ENCODE results near the gene FYN.

Gene FYN

DNA sequence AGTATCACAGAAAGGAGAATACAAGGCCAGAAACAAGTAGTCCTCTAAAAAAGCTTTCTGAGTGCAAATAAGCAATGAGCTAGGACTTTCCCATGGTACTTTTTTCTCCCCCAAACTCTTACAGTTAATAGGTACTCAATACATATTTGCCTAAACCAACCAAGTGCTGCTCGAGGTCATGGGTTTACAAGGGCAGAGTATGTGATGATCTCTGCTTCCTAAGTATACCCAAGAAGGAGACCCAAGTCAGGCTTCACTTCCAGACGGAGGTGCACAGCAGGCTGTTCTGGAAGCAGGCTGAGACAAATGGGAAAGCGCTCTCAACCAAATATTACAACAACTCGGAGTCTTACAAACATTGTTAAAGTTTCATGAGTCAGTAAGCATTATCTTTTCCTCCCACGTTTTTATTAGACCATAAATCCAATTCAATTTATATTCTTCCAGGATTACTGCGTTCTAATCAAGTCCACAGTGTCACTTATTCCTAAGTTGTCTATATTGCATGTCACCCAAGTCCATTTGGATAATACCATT is 8.1 kb downstream of the FYN start:
- Histone ChIP-seq H3K36me3 (ENCODE audit: insufficient read depth, low read length) (peaks cover 3% of the 10 kb centered on the region; the same call in 1 of the 2 replicates), H3K27ac (no peak overlapping the region), H3K9ac (ENCODE audit: insufficient read length) (no peak overlapping the region), H3K9me3 (ENCODE audit: low read depth, low read length) (no peaks in the 10 kb centered on the region), H3K4me3 (no peak overlapping the region)
- TF ChIP-seq POLR2AphosphoS5 (IDR thresholded peaks at IDR 0.05; ENCODE audit: borderline replicate concordance, low read depth, low read length) (no peak), FOXP2 (optimal IDR thresholded peaks at IDR 0.05; ENCODE audit: control extremely low read depth, extremely low read length, insufficient read depth) (no peak), EZH2 (IDR thresholded peaks at IDR 0.05) (no peak)
- DNase-seq (ENCODE audit: low read depth, low spot score), result no peak

DNA sequence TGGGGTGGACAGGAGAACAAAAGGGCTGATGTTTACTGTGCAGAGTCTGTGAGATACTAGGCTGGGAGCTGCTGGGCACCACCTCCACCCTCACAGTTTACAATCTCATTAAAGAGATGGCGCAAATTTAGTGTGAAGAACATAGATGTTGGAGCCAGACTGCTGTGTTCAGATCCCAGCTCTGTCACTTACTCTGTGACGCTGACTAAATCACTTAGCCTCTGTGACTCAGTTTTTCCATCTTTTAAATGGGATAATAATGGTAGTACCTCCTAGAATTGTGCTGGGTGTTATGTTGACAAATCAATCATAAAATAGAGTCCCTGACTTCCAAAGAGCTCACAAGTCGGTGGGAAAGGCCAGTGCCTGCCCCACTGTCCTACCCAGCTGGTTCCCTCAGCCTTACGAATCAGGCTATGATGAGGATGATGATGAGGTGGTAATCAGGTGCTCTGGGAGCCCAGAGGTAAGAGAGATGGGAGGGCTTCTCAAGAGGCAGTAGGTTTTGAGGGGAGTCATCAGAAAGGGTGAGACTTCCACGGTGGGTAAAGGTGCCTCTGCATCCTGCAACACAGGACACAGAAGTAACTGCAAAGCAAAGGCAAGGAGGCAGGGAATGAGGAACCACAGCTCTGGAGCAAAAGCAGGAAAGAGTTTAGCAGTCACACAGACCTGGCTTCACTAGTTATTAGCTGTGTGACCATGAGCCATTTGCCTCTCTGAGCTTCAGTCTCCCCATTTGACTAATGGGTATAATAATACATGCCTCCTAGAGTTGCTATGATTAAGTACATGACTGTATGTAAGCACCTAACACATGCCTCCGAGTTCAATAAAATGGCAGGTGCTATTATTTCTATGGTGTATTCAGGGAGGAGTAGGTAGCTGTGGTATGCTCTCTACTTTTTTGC is 8.9 kb downstream of the FYN start:
- H3K36me3 ChIP-seq (ENCODE audit: insufficient read depth, low read length), result peaks cover 3% of the 10 kb centered on the region; the same call in 1 of the 2 replicates
- no peaks in the 10 kb centered on the region for H3K9me3 ChIP-seq (ENCODE audit: low read depth, low read length)
- H3K9ac ChIP-seq (ENCODE audit: insufficient read length), result no peak overlapping the region
- TF ChIP-seq FOXP2 (optimal IDR thresholded peaks at IDR 0.05; ENCODE audit: control extremely low read depth, extremely low read length, insufficient read depth) (no peak), EZH2 (IDR thresholded peaks at IDR 0.05) (no peak), POLR2AphosphoS5 (IDR thresholded peaks at IDR 0.05; ENCODE audit: borderline replicate concordance, low read depth, low read length) (no peak)
- DNase-seq (ENCODE audit: low read depth, low spot score), result no peak
- no peak overlapping the region for H3K27ac ChIP-seq
- H3K4me3 ChIP-seq, result no peak overlapping the region

DNA sequence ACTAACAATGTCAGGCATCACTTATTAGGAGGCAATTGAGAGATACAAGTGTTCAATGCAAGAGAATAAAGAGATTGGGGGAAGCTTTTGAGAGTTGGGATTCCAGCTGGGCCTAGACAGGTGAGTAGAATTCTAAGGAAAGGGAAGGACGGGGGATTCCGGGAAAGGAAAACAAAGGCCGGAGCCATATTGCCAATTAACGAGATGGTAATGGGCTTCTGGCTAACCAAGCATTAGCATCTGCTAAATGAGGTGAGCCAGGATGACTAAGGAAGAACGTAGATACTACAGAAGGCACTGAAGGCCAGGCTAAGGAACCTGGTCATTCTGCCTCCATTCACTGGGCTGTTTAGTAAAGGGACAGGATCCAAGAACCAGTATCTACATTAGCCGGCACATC is 10.5 kb downstream of the FYN start:
- H3K9ac ChIP-seq (ENCODE audit: insufficient read length), result no peak overlapping the region
- peaks cover 3% of the 10 kb centered on the region; the same call in 1 of the 2 replicates for H3K36me3 ChIP-seq (ENCODE audit: insufficient read depth, low read length)
- TF ChIP-seq EZH2 (IDR thresholded peaks at IDR 0.05), result no peak
- TF ChIP-seq FOXP2 (optimal IDR thresholded peaks at IDR 0.05; ENCODE audit: control extremely low read depth, extremely low read length, insufficient read depth), result no peak
- no peak for TF ChIP-seq POLR2AphosphoS5 (IDR thresholded peaks at IDR 0.05; ENCODE audit: borderline replicate concordance, low read depth, low read length)
- H3K4me3 ChIP-seq, result no peak overlapping the region
- H3K27ac ChIP-seq, result no peak overlapping the region
- DNase-seq (ENCODE audit: low read depth, low spot score), result no peak
- H3K9me3 ChIP-seq (ENCODE audit: low read depth, low read length), result no peaks in the 10 kb centered on the region

DNA sequence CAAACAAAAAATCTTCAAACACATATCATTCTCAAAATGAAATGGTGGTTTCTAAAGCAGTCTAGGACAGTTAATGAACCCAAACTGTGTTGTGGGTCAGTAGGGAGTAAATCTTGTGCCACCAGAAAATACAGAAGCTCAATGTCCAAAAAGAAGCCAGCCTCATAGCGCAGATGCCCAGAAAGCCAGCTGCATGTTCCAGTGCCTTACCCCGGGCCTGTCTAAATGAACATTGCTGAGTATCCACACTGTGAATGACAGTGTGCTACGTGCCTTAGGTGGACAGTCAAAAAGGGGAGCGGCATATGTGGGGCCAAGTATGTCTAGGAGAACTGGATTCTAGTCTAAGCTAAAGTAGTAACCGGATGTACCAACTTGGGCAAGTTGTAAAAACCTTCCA is 10.9 kb downstream of the FYN start:
- TF ChIP-seq EZH2 (IDR thresholded peaks at IDR 0.05) (no peak), POLR2AphosphoS5 (IDR thresholded peaks at IDR 0.05; ENCODE audit: borderline replicate concordance, low read depth, low read length) (no peak), FOXP2 (optimal IDR thresholded peaks at IDR 0.05; ENCODE audit: control extremely low read depth, extremely low read length, insufficient read depth) (no peak)
- no peak for DNase-seq (ENCODE audit: low read depth, low spot score)
- Histone ChIP-seq H3K27ac (no peak overlapping the region), H3K9ac (ENCODE audit: insufficient read length) (no peak overlapping the region), H3K4me3 (no peak overlapping the region), H3K9me3 (ENCODE audit: low read depth, low read length) (no peaks in the 10 kb centered on the region), H3K36me3 (ENCODE audit: insufficient read depth, low read length) (peaks cover 3% of the 10 kb centered on the region; the same call in 1 of the 2 replicates)

GRCh38 chr6:111861431-111861885 is 11.8 kb downstream of the FYN start:
- no peak for TF ChIP-seq EZH2 (IDR thresholded peaks at IDR 0.05)
- no peak for TF ChIP-seq POLR2AphosphoS5 (IDR thresholded peaks at IDR 0.05; ENCODE audit: borderline replicate concordance, low read depth, low read length)
- TF ChIP-seq FOXP2 (optimal IDR thresholded peaks at IDR 0.05; ENCODE audit: control extremely low read depth, extremely low read length, insufficient read depth), result no peak
- no peak for DNase-seq (ENCODE audit: low read depth, low spot score)
- Histone ChIP-seq H3K36me3 (ENCODE audit: insufficient read depth, low read length) (peaks cover 3% of the 10 kb centered on the region; the same call in 1 of the 2 replicates), H3K9ac (ENCODE audit: insufficient read length) (no peak overlapping the region), H3K4me3 (no peak overlapping the region), H3K27ac (no peak overlapping the region), H3K9me3 (ENCODE audit: low read depth, low read length) (no peaks in the 10 kb centered on the region)

- TF ChIP-seq POLR2AphosphoS5 (IDR thresholded peaks at IDR 0.05; ENCODE audit: borderline replicate concordance, low read depth, low read length), result no peak
- DNase-seq (ENCODE audit: low read depth, low spot score), result no peak
- H3K9me3 ChIP-seq (ENCODE audit: low read depth, low read length), result no peaks in the 10 kb centered on the region
- no peak overlapping the region for H3K9ac ChIP-seq (ENCODE audit: insufficient read length)
- no peaks in the 10 kb centered on the region for H3K36me3 ChIP-seq (ENCODE audit: insufficient read depth, low read length)
- no peak overlapping the region for H3K27ac ChIP-seq
- H3K4me3 ChIP-seq, result no peak overlapping the region
These were observed 14.9 kb downstream of the FYN start for GRCh38 chr6:111858347-111858746.

DNA sequence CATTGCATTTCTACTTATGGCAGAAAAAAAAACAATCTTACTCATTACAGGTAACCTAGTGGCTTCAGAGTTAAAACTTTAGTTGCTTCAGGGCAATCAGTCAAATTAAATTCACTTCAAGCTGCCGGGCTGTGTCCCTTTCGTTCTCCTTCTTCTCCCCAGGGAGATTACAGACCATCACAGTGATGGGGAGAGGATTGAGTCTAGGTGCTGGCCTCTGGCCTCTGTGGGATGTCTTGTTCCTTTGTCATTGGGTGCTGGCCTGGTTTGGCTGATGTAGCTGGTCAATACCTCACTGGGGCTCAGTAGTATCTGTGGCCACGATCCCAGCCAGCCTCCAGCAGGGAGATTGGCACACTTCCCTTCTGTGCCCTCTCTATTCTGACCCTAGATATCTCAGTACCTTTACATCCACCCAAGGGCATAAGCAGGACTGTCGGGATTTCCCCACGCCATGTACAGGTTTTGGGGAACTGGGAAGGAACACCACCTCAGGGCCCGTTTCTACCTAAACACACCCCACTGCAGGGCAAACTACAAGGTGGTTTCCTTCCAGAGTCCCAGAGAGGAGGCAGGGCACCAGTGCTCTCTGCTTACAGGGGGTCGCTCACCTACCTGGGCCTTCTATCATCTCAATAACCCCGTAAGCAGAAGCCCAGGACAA is 15.4 kb downstream of the FYN start:
- no peaks in the 10 kb centered on the region for H3K36me3 ChIP-seq (ENCODE audit: insufficient read depth, low read length)
- no peak for TF ChIP-seq EZH2 (IDR thresholded peaks at IDR 0.05)
- no peak for TF ChIP-seq FOXP2 (optimal IDR thresholded peaks at IDR 0.05; ENCODE audit: control extremely low read depth, extremely low read length, insufficient read depth)
- TF ChIP-seq POLR2AphosphoS5 (IDR thresholded peaks at IDR 0.05; ENCODE audit: borderline replicate concordance, low read depth, low read length), result no peak
- H3K9me3 ChIP-seq (ENCODE audit: low read depth, low read length), result no peaks in the 10 kb centered on the region
- H3K4me3 ChIP-seq, result no peak overlapping the region
- no peak overlapping the region for H3K27ac ChIP-seq
- no peak overlapping the region for H3K9ac ChIP-seq (ENCODE audit: insufficient read length)
- no peak for DNase-seq (ENCODE audit: low read depth, low spot score)

- Histone ChIP-seq H3K9me3 (ENCODE audit: low read depth, low read length) (no peaks in the 10 kb centered on the region), H3K27ac (peak overlapping the region; percentile 10; the same call in 1 of the 2 replicates), H3K4me3 (no peak overlapping the region), H3K36me3 (ENCODE audit: insufficient read depth, low read length) (no peaks in the 10 kb centered on the region), H3K9ac (ENCODE audit: insufficient read length) (no peak overlapping the region)
- TF ChIP-seq POLR2AphosphoS5 (IDR thresholded peaks at IDR 0.05; ENCODE audit: borderline replicate concordance, low read depth, low read length) (no peak), FOXP2 (optimal IDR thresholded peaks at IDR 0.05; ENCODE audit: control extremely low read depth, extremely low read length, insufficient read depth) (no peak), EZH2 (IDR thresholded peaks at IDR 0.05) (no peak)
- DNase-seq (ENCODE audit: low read depth, low spot score), result no peak
These were observed 17.5 kb downstream of the FYN start for GRCh38 chr6:111855753-111856152.
